Activated naive CD4-positive, alpha-beta T cell treated with anti-CD3 and anti-CD28 coated beads for 36 hours (primary cell): Measurements from ENCODE around the gene MCU. TPM values are rescaled to one million over a fixed set of nuclear protein-coding genes. Genes with fewer than 3 reads are reported as not detected.
"Not testable (repeated sequence)": the region's sequence is repeated elsewhere in the genome, so short reads cannot be mapped to it uniquely, and the experiment has no call there.

ENCODE experiments used
- CTCF ChIA-PET: fragments of 350-600 bp; sonication (Branson Sonifier 250); formaldehyde crosslinking; loops from one replicate; lab custom pipeline; 2021; ENCODE audit warnings: antibody characterized with exemption; lab: Charles Lee
- DNase-seq: peaks from one replicate; pipeline ENCODE4 v3.0.0-alpha.2; 2020
- H3K27ac Mint-ChIP-seq: one replicate; pipeline ENCODE4 v1.8.0; 2021; ENCODE audit warnings: mild to moderate bottlenecking, mixed read lengths
- H3K27me3 Mint-ChIP-seq: one replicate; pipeline ENCODE4 v1.8.0; 2021; ENCODE audit warnings: low read depth, mixed read lengths
- H3K36me3 Mint-ChIP-seq: one replicate; pipeline ENCODE4 v1.8.0; 2021; ENCODE audit warnings: low read depth, mixed read lengths
- H3K4me1 Mint-ChIP-seq: one replicate; pipeline ENCODE4 v1.8.0; 2021; ENCODE audit warnings: low read depth, mixed read lengths
- H3K4me3 Mint-ChIP-seq: one replicate; pipeline ENCODE4 v1.8.0; 2021; ENCODE audit warnings: mild to moderate bottlenecking, moderate library complexity, mixed read lengths
- H3K9me3 Mint-ChIP-seq: one replicate; pipeline ENCODE4 v1.8.0; 2021; ENCODE audit warnings: mixed read lengths
- intact Hi-C: fragments of 100-400 bp; cut with micrococcal nuclease; formaldehyde crosslinking; loops from one replicate; pipeline ENCODE4 v1.15.1; 2023
- total RNA-seq, 2 experiments: library from RNA; stranded (reverse); gene quantifications; one replicate each; pipeline ENCODE4 v1.2.3, GENCODE V29; 2021

MCU gene, protein sequence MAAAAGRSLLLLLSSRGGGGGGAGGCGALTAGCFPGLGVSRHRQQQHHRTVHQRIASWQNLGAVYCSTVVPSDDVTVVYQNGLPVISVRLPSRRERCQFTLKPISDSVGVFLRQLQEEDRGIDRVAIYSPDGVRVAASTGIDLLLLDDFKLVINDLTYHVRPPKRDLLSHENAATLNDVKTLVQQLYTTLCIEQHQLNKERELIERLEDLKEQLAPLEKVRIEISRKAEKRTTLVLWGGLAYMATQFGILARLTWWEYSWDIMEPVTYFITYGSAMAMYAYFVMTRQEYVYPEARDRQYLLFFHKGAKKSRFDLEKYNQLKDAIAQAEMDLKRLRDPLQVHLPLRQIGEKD
- 10 to 100 TPM; 23.6 to 25.6 TPM for total RNA-seq

DNA sequence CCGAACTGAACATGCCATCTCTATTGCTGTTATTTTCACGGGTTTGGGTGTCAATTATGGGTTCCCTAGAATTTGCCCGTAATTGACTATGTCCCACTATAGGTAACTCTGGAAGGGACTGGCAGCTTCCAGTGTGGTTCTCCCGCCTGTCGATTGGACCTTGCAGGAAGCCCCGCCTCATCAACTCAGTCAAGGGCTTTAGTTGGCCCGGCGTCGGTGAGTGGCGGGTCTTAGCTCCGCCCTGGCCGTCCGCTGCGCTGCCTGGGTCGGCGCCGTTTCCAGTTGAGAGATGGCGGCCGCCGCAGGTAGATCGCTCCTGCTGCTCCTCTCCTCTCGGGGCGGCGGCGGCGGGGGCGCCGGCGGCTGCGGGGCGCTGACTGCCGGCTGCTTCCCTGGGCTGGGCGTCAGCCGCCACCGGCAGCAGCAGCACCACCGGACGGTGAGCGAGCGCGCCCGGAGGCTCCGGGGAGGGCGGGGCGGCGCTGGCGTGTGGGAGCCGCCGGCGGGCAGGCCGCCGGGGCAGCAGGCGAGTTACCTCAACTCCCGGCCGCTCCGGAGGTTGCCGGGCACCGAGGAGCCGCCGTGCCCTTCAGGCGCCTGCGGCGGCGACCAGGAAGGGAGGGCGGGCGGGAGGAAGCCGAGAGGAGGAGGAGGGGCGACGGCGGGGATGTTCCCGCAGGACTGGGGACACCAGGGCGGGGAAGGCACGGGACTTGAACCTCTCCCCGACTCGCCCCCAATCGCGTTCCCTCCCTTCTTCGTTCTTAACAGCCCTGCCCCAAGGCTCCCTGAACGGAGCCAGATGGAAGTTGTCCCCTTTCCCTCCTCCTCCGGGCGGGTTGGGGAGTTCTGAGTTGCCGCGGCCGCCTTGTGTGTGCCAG is at the start of gene MCU:
TSS of gene MCU (plus strand) at position 281 of the 881 bp plus-strand sequence. CDS start at position 290, 9 bp downstream.
- Mint-ChIP-seq H3K27ac (no peak within 1 kb of the TSS), H3K9me3 (no peaks in the 10 kb centered on the region), H3K36me3 (no peaks in the 10 kb centered on the region), H3K4me1 (peaks cover 32% of the 10 kb centered on the region), H3K27me3 (no peaks in the 10 kb centered on the region), H3K4me3 (peak within 1 kb of the TSS; percentile 83)
- CTCF ChIA-PET = interaction anchor here (0.7 to 1.3 kb wide), 3 partner anchors 141 to 342 kb away, joined by 3 read pairs; no protein-coding TSS in a partner anchor
- DNase-seq = peak; percentile 95
- intact Hi-C loops = loop anchor here (1.0 to 10.0 kb wide), 4 partner anchors 66 to 555 kb away; partner anchors contain the start of genes DNAJC9, ECD, FAM149B1 and MICU1

DNA sequence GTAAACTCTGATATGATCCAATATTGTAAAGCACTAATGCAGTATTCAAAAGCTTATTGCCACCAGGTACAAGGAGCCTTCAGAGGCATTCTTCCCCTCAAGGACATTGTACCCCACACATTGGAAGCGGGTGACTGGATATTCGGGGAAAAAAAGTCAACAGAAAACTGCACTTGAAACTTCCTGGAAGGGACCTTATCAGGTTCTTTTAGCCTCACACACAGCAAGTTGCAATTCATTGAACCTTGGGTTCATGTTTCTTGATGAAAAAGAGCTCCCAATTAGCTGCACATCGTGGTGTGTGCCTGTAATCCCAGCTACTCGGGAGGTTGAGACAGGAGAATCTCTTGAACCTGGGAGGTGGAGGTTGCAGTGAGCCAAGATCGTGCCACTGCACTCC is 49.6 kb upstream of the MCU start:
- H3K36me3 Mint-ChIP-seq = no peaks in the 10 kb centered on the region
- CTCF ChIA-PET = no interaction called here
- no peaks in the 10 kb centered on the region for H3K9me3 Mint-ChIP-seq
- H3K27me3 Mint-ChIP-seq = peaks cover 5% of the 10 kb centered on the region
- no peak overlapping the region for H3K27ac Mint-ChIP-seq
- peaks cover 3% of the 10 kb centered on the region for H3K4me1 Mint-ChIP-seq
- H3K4me3 Mint-ChIP-seq = no peak overlapping the region
- DNase-seq = no peak
- intact Hi-C loops = no loop called here

DNA sequence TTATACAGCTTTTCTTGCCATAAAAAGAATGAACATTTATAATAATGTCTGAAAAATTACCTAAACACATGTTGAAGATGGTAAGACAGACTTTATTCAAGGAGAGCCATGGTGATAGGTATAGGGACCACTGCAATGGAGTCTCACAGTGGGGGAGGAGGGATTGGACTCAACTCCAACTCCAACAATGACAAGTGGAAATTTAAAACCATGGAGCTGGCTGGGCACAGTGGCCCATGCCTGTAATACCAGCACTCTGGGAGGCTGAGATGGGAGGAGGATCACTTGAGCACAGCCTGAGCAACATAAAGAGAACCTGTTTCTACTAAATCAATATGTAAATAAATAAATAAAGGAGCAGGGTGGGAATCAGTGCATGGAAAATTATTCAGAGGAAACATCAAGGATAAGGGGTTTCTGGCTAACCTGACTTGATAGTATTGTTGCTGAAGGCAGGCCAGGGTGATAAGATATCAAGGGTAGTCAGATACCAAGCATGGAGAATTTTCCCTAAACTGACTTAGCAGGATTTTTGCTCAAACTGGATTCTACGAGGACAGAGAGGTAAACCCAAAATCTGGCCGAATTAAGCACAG is 46.6 kb upstream of the MCU start:
- H3K27me3 Mint-ChIP-seq = peaks cover 5% of the 10 kb centered on the region
- H3K9me3 Mint-ChIP-seq = no peaks in the 10 kb centered on the region
- no peak overlapping the region for H3K27ac Mint-ChIP-seq
- H3K4me1 Mint-ChIP-seq = no peaks in the 10 kb centered on the region
- H3K4me3 Mint-ChIP-seq = no peak overlapping the region
- CTCF ChIA-PET = interaction anchor here (0.6 kb wide), 1 partner anchor 12 kb away, joined by 4 read pairs; no protein-coding TSS in a partner anchor
- no peaks in the 10 kb centered on the region for H3K36me3 Mint-ChIP-seq
- intact Hi-C loops = no loop called here
- DNase-seq = no peak

DNA sequence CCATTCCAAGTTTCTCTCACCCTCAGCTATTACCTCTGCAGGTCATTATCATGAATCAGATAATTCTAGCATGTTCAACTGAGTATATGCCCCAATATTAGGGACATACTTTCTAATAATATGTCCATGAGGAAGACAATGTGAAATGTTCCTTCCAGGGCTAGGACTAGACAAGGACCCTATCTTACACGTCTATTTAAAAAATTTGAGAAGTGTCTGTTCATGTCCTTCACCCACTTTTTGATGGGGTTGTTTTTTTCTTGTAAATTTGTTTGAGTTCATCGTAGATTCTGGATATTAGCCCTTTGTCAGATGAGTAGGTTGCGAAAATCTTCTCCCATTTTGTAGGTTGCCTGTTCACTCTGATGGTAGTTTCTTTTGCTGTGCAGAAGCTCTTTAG is 45.0 kb upstream of the MCU start:
- H3K9me3 Mint-ChIP-seq, H3K27me3 Mint-ChIP-seq, H3K4me1 Mint-ChIP-seq, DNase-seq, H3K36me3 Mint-ChIP-seq, H3K4me3 Mint-ChIP-seq, H3K27ac Mint-ChIP-seq, intact Hi-C loops: not testable (repeated sequence)
- CTCF ChIA-PET = interaction anchor here (0.6 kb wide), 1 partner anchor 255 kb away, joined by 4 read pairs; no protein-coding TSS in a partner anchor

DNA sequence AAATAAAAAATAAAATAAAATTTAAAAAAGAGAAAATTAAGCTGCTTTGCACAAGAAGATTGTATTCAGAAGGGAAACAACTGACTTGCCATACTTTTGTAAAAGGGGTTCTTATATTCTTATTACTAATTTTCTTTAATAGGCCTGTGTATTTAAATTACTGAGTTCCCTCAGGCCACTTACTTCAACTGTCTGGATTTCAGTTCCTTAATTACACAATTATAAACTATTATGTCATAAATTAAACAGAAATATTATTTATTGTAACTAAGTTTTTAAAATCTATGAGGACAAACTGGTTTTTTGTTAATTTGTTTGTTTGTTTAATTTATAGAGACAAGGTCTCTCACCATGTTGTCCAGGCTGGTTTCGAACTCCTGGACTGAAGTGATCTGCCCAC is 43.6 kb upstream of the MCU start:
- Mint-ChIP-seq H3K27ac (no peak overlapping the region), H3K4me1 (no peaks in the 10 kb centered on the region), H3K36me3 (no peaks in the 10 kb centered on the region), H3K4me3 (no peak overlapping the region), H3K27me3 (peaks cover 5% of the 10 kb centered on the region), H3K9me3 (no peaks in the 10 kb centered on the region)
- intact Hi-C loops = no loop called here
- CTCF ChIA-PET = interaction anchor here (0.7 kb wide), 1 partner anchor 316 kb away, joined by 4 read pairs; no protein-coding TSS in a partner anchor
- DNase-seq = no peak

DNA sequence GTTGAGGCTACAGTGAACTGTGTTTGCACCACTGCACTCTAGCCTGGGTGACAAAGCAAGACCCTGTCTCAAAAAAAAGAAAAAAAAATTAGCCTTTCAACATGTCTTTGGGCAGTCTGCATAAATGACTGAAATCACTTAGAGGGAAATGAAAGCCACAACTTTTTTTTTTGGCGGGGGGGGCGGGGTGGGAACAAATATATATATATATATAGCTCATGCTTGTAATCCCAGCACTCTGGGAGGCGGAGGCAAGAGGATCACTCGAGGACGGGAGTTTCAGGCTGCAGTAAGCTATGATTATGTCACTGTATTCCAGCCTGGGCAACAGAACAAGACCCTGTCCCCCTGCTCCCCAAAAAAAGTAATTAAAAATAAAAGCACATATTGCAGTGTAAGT is 42.7 kb upstream of the MCU start:
- H3K4me1 Mint-ChIP-seq = no peaks in the 10 kb centered on the region
- CTCF ChIA-PET = interaction anchor here (1.2 kb wide), 1 partner anchor 285 kb away, joined by 3 read pairs; no protein-coding TSS in a partner anchor
- DNase-seq = no peak
- peaks cover 5% of the 10 kb centered on the region for H3K27me3 Mint-ChIP-seq
- H3K36me3 Mint-ChIP-seq = no peaks in the 10 kb centered on the region
- no peaks in the 10 kb centered on the region for H3K9me3 Mint-ChIP-seq
- H3K27ac Mint-ChIP-seq = no peak overlapping the region
- H3K4me3 Mint-ChIP-seq = no peak overlapping the region
- intact Hi-C loops = no loop called here

DNA sequence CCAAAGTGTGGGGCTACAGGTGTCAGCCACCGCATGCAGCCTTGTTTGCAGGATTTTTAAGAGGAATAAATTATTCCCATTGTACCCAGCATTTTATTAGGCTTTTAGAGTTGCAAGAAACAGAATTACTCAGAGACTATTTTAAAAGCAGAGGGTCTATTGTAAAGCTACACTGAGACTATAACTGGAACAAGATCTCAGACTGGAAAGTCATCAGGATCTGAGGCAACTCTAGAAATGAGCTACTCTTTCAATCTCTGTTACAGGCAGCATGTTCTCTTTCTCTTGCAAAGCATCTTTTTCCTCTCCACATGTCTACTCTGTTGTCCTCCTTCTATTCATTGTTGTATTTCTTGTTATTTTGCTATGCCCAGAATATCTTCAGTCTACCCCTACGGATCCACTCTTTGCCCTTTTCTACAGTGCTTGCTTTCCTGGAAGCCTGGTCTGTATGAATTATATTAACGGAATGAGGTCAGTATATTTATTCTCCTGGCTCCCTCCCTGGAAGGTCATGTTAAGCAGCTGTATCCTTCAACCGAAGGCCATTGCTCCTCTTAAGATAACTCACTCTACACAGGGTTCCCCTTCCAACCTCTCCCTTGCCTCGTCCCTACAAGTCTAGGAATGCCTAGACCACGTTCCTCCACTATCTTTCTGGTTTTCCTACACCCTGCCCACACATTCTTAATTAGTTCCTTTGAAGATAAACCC is 38.4 kb upstream of the MCU start:
- H3K36me3 Mint-ChIP-seq = no peaks in the 10 kb centered on the region
- H3K27ac Mint-ChIP-seq = no peak overlapping the region
- no peaks in the 10 kb centered on the region for H3K9me3 Mint-ChIP-seq
- H3K4me3 Mint-ChIP-seq = no peak overlapping the region
- H3K4me1 Mint-ChIP-seq = no peaks in the 10 kb centered on the region
- DNase-seq = no peak
- intact Hi-C loops = no loop called here
- CTCF ChIA-PET = no interaction called here
- H3K27me3 Mint-ChIP-seq = no peaks in the 10 kb centered on the region

DNA sequence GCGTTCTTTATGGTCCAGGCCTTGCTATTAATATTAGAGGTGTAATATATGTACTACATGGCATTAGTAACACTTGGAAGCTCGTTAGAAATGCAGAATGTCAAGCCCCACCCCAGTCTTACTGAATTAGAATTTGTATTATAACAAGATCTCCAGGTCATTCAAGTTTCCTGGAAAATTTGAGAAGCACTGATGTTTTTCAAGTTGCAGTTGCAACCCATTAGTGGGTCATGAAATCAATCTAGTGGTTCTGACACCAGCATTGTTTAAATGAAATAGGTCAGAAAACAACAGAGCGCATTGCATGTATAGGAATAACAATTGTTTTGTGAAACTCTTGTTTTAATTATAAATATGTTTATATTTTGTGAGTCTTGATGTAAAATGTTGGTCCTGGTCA is 37.2 kb upstream of the MCU start:
- no peak overlapping the region for H3K27ac Mint-ChIP-seq
- H3K9me3 Mint-ChIP-seq = no peaks in the 10 kb centered on the region
- H3K4me3 Mint-ChIP-seq = no peak overlapping the region
- no peak for DNase-seq
- no peaks in the 10 kb centered on the region for H3K4me1 Mint-ChIP-seq
- CTCF ChIA-PET = no interaction called here
- H3K36me3 Mint-ChIP-seq = no peaks in the 10 kb centered on the region
- intact Hi-C loops = no loop called here
- no peaks in the 10 kb centered on the region for H3K27me3 Mint-ChIP-seq

DNA sequence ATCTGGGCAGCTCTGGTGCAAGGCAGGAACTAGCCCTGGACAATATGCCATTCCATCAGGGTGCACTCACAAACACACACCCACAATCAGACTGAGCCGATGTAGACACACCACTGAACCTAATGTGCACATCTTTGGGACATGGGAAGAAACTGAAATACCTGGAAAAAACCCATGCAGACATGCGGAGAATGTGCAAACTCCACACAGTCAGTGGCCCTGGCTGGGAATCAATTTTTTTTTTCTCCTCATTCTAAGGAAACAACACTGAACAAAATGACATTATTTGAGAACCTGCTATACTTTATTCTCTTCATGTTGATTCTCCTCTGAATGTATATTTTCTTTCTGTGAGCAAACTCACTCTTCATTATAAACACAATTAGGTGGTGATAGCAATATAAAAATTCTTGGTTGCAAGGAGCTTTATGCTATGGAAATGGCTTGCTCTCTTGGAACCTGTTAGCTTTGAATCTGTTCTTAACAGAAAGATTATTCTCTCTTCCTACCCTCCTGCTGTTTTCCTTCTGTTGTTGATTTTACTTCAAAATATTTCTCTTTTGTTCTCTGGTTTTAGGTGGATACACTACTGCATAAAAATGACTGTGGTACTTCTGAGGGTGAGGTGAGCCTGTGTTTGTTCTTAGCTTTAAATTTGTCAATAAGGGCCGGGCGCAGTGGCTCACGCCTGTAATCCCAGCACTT is 33.1 kb upstream of the MCU start:
- Mint-ChIP-seq H3K9me3 (no peaks in the 10 kb centered on the region), H3K27me3 (no peaks in the 10 kb centered on the region), H3K4me3 (no peak overlapping the region), H3K27ac (no peak overlapping the region), H3K4me1 (no peaks in the 10 kb centered on the region), H3K36me3 (no peaks in the 10 kb centered on the region)
- no peak for DNase-seq
- intact Hi-C loops = no loop called here
- CTCF ChIA-PET = interaction anchor here (0.7 kb wide), 1 partner anchor 691 kb away, joined by 5 read pairs; no protein-coding TSS in a partner anchor

DNA sequence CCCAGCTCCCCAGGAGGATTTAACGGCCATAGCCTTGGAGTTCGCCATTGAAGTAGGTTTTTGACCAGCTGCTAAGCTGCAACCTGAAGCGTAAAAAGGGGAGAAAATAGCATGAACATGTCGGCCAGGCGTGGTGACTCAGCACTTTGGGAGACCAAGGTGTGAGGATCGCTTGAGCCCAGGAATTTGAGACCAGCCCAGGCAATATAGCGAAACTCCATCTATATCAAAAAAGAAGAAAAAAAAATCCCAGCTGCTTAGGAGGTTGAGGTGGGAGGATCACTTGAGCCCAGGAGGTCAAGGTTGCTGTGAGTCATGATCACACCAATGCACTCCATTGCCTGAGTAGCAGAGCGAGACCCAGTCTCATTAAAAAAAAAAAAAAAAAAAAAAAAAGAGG is 32.2 kb upstream of the MCU start:
- H3K27ac Mint-ChIP-seq = no peak overlapping the region
- no peaks in the 10 kb centered on the region for H3K36me3 Mint-ChIP-seq
- no peak for DNase-seq
- no peak overlapping the region for H3K4me3 Mint-ChIP-seq
- H3K27me3 Mint-ChIP-seq = no peaks in the 10 kb centered on the region
- CTCF ChIA-PET = interaction anchor here (0.7 kb wide), 1 partner anchor 692 kb away, joined by 5 read pairs; no protein-coding TSS in a partner anchor
- intact Hi-C loops = no loop called here
- H3K9me3 Mint-ChIP-seq = no peaks in the 10 kb centered on the region
- no peaks in the 10 kb centered on the region for H3K4me1 Mint-ChIP-seq

DNA sequence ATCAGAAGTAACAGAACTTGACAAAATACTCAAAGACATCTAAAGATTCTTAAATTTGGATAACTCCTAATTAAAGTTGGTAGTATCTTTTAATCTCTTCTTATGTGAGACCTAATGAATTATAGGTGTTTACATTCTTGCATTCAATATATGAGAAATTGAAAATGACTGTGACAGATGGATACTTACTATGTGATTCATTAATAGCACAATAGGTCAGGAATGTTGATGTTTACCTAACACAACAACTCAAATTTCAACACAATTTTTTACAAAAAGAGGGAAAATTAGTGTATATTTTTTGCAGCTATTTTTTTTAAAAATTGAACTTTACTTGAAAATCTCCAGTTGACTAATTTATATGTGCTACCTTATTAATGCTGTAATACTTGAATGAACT is 31.7 kb upstream of the MCU start:
- Mint-ChIP-seq H3K9me3 (no peaks in the 10 kb centered on the region), H3K27ac (no peak overlapping the region), H3K4me1 (no peaks in the 10 kb centered on the region), H3K4me3 (no peak overlapping the region), H3K27me3 (no peaks in the 10 kb centered on the region), H3K36me3 (no peaks in the 10 kb centered on the region)
- CTCF ChIA-PET = no interaction called here
- intact Hi-C loops = no loop called here
- no peak for DNase-seq
